A673 (cell line): ENCODE data around the gene MSL2.

Experiments used
- EZH2 ChIP-seq: fragments of 200-600 bp; sonication (generic); IDR thresholded peaks from 2 replicates; pipeline ENCODE4 v1.6.1; 2017; ENCODE audit warnings: borderline replicate concordance, low read depth, mild to moderate bottlenecking, mixed read lengths, antibody characterized with exemption, low read length; ENCODE audit not compliant: poor library complexity, severe bottlenecking
- TF ChIP-seq, protein P1 (sequence below): fragments of 300-800, 200-600 bp; sonication (generic); conservative IDR thresholded peaks from 2 replicates; pipeline ENCODE4 v1.5.1; 2017; ENCODE audit warnings: low read depth, mild to moderate bottlenecking, antibody characterized with exemption, low read length, moderate library complexity, mixed read lengths

DNA sequence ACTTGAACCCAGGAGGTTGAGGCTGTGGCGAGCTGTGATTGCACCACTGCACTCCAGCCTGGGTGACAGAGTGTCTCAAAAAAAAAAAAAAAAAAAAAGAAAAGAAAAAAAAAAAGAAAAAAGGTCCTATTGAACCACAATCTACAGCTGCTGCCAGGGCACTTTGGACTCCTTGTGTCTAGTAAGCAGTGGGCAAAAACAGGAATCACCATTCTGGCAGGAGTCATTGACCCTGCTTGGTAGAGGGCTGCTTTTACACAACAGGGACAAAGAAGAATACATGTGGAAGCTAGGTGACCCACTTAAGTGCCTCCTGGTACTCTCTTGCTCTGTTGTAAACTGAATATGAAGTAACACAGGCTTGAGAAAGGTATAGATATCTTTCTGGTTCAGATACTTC is 39.4 kb upstream of the MSL2 start:
- TF ChIP-seq, protein P1, sequence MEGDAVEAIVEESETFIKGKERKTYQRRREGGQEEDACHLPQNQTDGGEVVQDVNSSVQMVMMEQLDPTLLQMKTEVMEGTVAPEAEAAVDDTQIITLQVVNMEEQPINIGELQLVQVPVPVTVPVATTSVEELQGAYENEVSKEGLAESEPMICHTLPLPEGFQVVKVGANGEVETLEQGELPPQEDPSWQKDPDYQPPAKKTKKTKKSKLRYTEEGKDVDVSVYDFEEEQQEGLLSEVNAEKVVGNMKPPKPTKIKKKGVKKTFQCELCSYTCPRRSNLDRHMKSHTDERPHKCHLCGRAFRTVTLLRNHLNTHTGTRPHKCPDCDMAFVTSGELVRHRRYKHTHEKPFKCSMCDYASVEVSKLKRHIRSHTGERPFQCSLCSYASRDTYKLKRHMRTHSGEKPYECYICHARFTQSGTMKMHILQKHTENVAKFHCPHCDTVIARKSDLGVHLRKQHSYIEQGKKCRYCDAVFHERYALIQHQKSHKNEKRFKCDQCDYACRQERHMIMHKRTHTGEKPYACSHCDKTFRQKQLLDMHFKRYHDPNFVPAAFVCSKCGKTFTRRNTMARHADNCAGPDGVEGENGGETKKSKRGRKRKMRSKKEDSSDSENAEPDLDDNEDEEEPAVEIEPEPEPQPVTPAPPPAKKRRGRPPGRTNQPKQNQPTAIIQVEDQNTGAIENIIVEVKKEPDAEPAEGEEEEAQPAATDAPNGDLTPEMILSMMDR = no peak
- TF ChIP-seq EZH2 = no peak
